ENCODE results near the gene ANXA6.

The ANXA6 gene

DNA sequence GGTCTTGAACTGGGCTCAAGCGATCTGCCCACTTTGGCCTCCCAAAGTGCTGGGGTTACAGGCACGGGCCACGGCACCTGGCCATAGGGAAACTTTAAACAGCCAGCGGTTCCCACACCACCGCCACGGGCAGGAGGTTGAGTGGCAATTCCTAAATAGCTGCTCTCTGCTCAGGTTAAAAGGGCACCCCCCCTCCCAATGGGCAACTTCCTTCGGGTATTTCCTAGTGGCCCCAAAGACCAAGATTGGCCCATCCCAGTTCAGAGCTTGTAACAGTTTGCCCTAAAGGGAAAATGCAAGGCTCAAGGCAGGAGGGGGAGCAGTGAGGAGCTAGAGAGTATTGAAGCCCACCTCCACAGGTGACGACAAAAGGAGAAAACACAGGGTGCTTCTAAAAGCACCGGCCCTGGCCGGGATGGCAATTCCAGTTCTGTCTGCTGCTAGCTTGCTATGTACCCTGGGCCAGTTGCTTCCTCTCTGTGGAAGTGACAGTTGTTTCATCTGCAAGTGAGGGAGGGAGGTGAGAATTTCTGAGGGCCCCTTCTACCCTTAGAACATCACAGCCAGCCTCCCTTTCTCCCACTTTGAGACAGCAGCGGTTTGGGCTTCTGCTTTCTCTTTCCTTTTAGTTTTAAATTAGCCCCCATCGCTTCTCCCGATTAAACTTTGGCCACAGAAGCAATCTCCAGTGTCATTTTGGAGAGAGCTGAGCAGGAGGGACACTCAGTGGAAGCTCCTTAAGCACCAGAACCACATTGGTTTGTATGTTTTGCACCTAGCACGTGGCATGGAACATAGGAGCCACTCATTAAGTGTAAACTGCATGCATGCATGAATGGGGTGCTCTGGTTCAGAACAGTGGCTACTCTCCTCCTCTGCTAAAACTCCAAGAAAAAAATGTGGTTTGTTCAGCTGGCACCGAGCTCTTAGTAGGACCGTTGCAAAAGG, 59.5 kb downstream of the ANXA6 start:
- Histone ChIP-seq H3K27ac (ENCODE audit: low read depth, low read length) (no peak overlapping the region), H3K4me3 (ENCODE audit: low read length) (no peak overlapping the region), H3K36me3 (ENCODE audit: insufficient read depth, low read length) (peaks cover 4% of the 10 kb centered on the region; the same call in 1 of the 2 replicates), H3K27me3 (ENCODE audit: insufficient read depth, low read length) (no peaks in the 10 kb centered on the region), H3K9ac (ENCODE audit: low read depth, low read length) (no peak overlapping the region), H3K4me1 (ENCODE audit: insufficient read depth, low read length) (peaks cover 27% of the 10 kb centered on the region), H3K9me3 (ENCODE audit: insufficient read depth, low read depth, low read length) (no peaks in the 10 kb centered on the region)
- WGBS: 93% methylated on average over 16 of the region's 16 CpGs

DNA sequence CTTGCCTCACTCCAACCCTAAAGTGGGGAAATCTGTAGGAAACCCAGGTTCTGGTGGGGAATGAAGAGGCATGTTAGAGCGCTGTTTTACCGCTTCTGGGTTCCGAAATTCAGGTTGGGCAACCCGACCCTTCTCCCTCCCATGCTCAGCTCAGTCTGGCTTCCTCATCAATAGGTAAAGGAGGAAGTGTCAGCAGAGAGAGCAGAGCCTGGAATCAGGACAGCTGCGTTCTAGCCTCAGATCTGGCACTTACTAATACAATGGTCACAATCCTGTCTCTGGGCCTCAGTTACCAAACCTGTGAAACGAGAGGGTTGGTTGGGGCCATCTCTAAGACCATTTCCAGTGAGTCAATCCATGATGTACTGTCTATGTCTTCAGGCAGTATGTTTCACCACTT, 60.5 kb downstream of the ANXA6 start:
- WGBS: 98% methylated on average over 5 of the region's 6 CpGs
- Histone ChIP-seq H3K36me3 (ENCODE audit: insufficient read depth, low read length) (peaks cover 2% of the 10 kb centered on the region; the same call in 1 of the 2 replicates), H3K9me3 (ENCODE audit: insufficient read depth, low read depth, low read length) (no peaks in the 10 kb centered on the region), H3K4me3 (ENCODE audit: low read length) (no peak overlapping the region), H3K9ac (ENCODE audit: low read depth, low read length) (no peak overlapping the region), H3K4me1 (ENCODE audit: insufficient read depth, low read length) (peaks cover 27% of the 10 kb centered on the region), H3K27me3 (ENCODE audit: insufficient read depth, low read length) (no peaks in the 10 kb centered on the region), H3K27ac (ENCODE audit: low read depth, low read length) (no peak overlapping the region)

DNA sequence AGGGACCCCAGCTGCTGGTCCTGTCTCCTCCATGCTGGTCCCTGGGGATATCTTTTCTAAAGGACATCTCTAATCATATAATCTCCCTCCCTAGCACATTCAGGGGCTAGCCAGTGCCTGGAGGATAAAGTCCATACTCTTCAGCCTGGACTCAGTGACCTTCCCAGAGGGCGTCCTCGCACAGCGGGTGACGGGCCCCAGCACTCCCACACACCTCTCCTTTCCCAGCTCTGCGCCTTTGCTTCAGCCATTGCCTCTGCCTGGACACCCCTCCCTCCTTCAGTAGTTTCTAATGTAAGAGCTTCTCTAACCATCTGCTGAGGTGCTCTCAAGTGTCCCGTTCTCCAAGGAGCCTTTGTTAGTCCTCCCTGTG, 61.6 kb downstream of the ANXA6 start:
- H3K4me1 ChIP-seq (ENCODE audit: insufficient read depth, low read length): peaks cover 27% of the 10 kb centered on the region
- no peaks in the 10 kb centered on the region for H3K36me3 ChIP-seq (ENCODE audit: insufficient read depth, low read length)
- no peak overlapping the region for H3K27ac ChIP-seq (ENCODE audit: low read depth, low read length)
- 86% methylated on average over 6 of the region's 6 CpGs for WGBS
- no peak overlapping the region for H3K4me3 ChIP-seq (ENCODE audit: low read length)
- no peaks in the 10 kb centered on the region for H3K27me3 ChIP-seq (ENCODE audit: insufficient read depth, low read length)
- no peak overlapping the region for H3K9ac ChIP-seq (ENCODE audit: low read depth, low read length)
- H3K9me3 ChIP-seq (ENCODE audit: insufficient read depth, low read depth, low read length): no peaks in the 10 kb centered on the region

GRCh38 chr5:151095341-151096000, 62.1 kb downstream of the ANXA6 start:
- H3K9ac ChIP-seq (ENCODE audit: low read depth, low read length): no peak overlapping the region
- 72% methylated on average over 4 of the region's 5 CpGs for WGBS

DNA sequence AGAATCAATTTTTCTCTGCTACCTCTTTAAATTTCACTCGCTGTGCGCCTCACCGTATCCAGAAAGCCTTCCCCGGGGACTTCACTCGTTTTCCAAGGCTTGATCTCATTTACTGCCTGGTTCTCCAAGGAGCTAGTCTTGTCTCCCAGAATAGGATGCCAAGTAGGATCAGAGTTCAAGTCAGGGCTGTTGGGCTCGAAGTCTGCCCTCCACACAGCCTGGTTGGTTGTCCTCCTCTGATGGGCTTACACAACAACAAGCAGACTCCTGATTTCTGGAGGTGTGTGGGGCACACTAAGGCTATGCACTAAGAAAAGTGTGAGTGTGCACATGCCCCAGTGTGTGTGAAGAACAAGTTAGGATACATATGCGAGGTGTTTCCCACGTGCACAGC, 62.7 kb downstream of the ANXA6 start:
- H3K4me3 ChIP-seq (ENCODE audit: low read length): no peak overlapping the region
- no peaks in the 10 kb centered on the region for H3K27me3 ChIP-seq (ENCODE audit: insufficient read depth, low read length)
- H3K36me3 ChIP-seq (ENCODE audit: insufficient read depth, low read length): no peaks in the 10 kb centered on the region
- WGBS: 91% methylated on average over 6 of the region's 8 CpGs
- H3K27ac ChIP-seq (ENCODE audit: low read depth, low read length): no peak overlapping the region
- H3K9ac ChIP-seq (ENCODE audit: low read depth, low read length): no peak overlapping the region
- no peaks in the 10 kb centered on the region for H3K9me3 ChIP-seq (ENCODE audit: insufficient read depth, low read depth, low read length)
- H3K4me1 ChIP-seq (ENCODE audit: insufficient read depth, low read length): peaks cover 27% of the 10 kb centered on the region

More at GRCh38 chr5:151095341-151096000, 62.1 kb downstream of the ANXA6 start:
- no peaks in the 10 kb centered on the region for H3K27me3 ChIP-seq (ENCODE audit: insufficient read depth, low read length)
- no peak overlapping the region for H3K4me3 ChIP-seq (ENCODE audit: low read length)
- no peaks in the 10 kb centered on the region for H3K36me3 ChIP-seq (ENCODE audit: insufficient read depth, low read length)
- H3K4me1 ChIP-seq (ENCODE audit: insufficient read depth, low read length): peaks cover 27% of the 10 kb centered on the region
- no peak overlapping the region for H3K27ac ChIP-seq (ENCODE audit: low read depth, low read length)
- no peaks in the 10 kb centered on the region for H3K9me3 ChIP-seq (ENCODE audit: insufficient read depth, low read depth, low read length)

- WGBS: 71% methylated on average over 12 of the region's 12 CpGs
- peaks cover 27% of the 10 kb centered on the region for H3K4me1 ChIP-seq (ENCODE audit: insufficient read depth, low read length)
- no peaks in the 10 kb centered on the region for H3K36me3 ChIP-seq (ENCODE audit: insufficient read depth, low read length)
- H3K9ac ChIP-seq (ENCODE audit: low read depth, low read length): no peak overlapping the region
- no peaks in the 10 kb centered on the region for H3K9me3 ChIP-seq (ENCODE audit: insufficient read depth, low read depth, low read length)
- no peak overlapping the region for H3K4me3 ChIP-seq (ENCODE audit: low read length)
- H3K27me3 ChIP-seq (ENCODE audit: insufficient read depth, low read length): no peaks in the 10 kb centered on the region
- H3K27ac ChIP-seq (ENCODE audit: low read depth, low read length): no peak overlapping the region
These were observed 63.3 kb downstream of the ANXA6 start for GRCh38 chr5:151094030-151094851.

GRCh38 chr5:151093476-151093889, 64.1 kb downstream of the ANXA6 start:
- Histone ChIP-seq H3K4me3 (ENCODE audit: low read length) (no peak overlapping the region), H3K9me3 (ENCODE audit: insufficient read depth, low read depth, low read length) (no peaks in the 10 kb centered on the region), H3K9ac (ENCODE audit: low read depth, low read length) (no peak overlapping the region), H3K27me3 (ENCODE audit: insufficient read depth, low read length) (no peaks in the 10 kb centered on the region), H3K4me1 (ENCODE audit: insufficient read depth, low read length) (peaks cover 27% of the 10 kb centered on the region), H3K27ac (ENCODE audit: low read depth, low read length) (no peak overlapping the region), H3K36me3 (ENCODE audit: insufficient read depth, low read length) (no peaks in the 10 kb centered on the region)
- WGBS: 59% methylated on average over 2 of the region's 2 CpGs

- no peaks in the 10 kb centered on the region for H3K9me3 ChIP-seq (ENCODE audit: insufficient read depth, low read depth, low read length)
- no peak overlapping the region for H3K4me3 ChIP-seq (ENCODE audit: low read length)
- H3K36me3 ChIP-seq (ENCODE audit: insufficient read depth, low read length): no peaks in the 10 kb centered on the region
- peaks cover 27% of the 10 kb centered on the region for H3K4me1 ChIP-seq (ENCODE audit: insufficient read depth, low read length)
- WGBS: 89% methylated on average over 2 of the region's 2 CpGs
- no peaks in the 10 kb centered on the region for H3K27me3 ChIP-seq (ENCODE audit: insufficient read depth, low read length)
- H3K27ac ChIP-seq (ENCODE audit: low read depth, low read length): no peak overlapping the region
- no peak overlapping the region for H3K9ac ChIP-seq (ENCODE audit: low read depth, low read length)
These were observed 64.8 kb downstream of the ANXA6 start for GRCh38 chr5:151092762-151093161.

GRCh38 chr5:151089726-151090125, 67.9 kb downstream of the ANXA6 start:
- Histone ChIP-seq H3K9me3 (ENCODE audit: insufficient read depth, low read depth, low read length) (no peaks in the 10 kb centered on the region), H3K4me1 (ENCODE audit: insufficient read depth, low read length) (peaks cover 15% of the 10 kb centered on the region; the same call in 1 of the 2 replicates), H3K9ac (ENCODE audit: low read depth, low read length) (no peak overlapping the region), H3K27me3 (ENCODE audit: insufficient read depth, low read length) (no peaks in the 10 kb centered on the region), H3K36me3 (ENCODE audit: insufficient read depth, low read length) (no peaks in the 10 kb centered on the region), H3K4me3 (ENCODE audit: low read length) (no peak overlapping the region), H3K27ac (ENCODE audit: low read depth, low read length) (no peak overlapping the region)
- 54% methylated on average over 2 of the region's 2 CpGs for WGBS

- 98% methylated on average over 4 of the region's 4 CpGs for WGBS
- H3K27ac ChIP-seq (ENCODE audit: low read depth, low read length): no peak overlapping the region
These were observed 68.6 kb downstream of the ANXA6 start for GRCh38 chr5:151088986-151089385.

GRCh38 chr5:151087486-151087885, 70.1 kb downstream of the ANXA6 start:
- H3K27me3 ChIP-seq (ENCODE audit: insufficient read depth, low read length): no peaks in the 10 kb centered on the region
- H3K36me3 ChIP-seq (ENCODE audit: insufficient read depth, low read length): no peaks in the 10 kb centered on the region
- H3K4me3 ChIP-seq (ENCODE audit: low read length): no peak overlapping the region
- no peaks in the 10 kb centered on the region for H3K9me3 ChIP-seq (ENCODE audit: insufficient read depth, low read depth, low read length)
- H3K9ac ChIP-seq (ENCODE audit: low read depth, low read length): no peak overlapping the region
- no peak overlapping the region for H3K27ac ChIP-seq (ENCODE audit: low read depth, low read length)
- H3K4me1 ChIP-seq (ENCODE audit: insufficient read depth, low read length): no peaks in the 10 kb centered on the region
- 92% methylated on average over 7 of the region's 7 CpGs for WGBS

More at GRCh38 chr5:151088986-151089385, 68.6 kb downstream of the ANXA6 start:
- H3K4me3 ChIP-seq (ENCODE audit: low read length): no peak overlapping the region
- no peaks in the 10 kb centered on the region for H3K9me3 ChIP-seq (ENCODE audit: insufficient read depth, low read depth, low read length)
- H3K9ac ChIP-seq (ENCODE audit: low read depth, low read length): no peak overlapping the region
- no peaks in the 10 kb centered on the region for H3K36me3 ChIP-seq (ENCODE audit: insufficient read depth, low read length)
- peaks cover 8% of the 10 kb centered on the region; the same call in 1 of the 2 replicates for H3K4me1 ChIP-seq (ENCODE audit: insufficient read depth, low read length)
- no peaks in the 10 kb centered on the region for H3K27me3 ChIP-seq (ENCODE audit: insufficient read depth, low read length)
